ENCODE data around the gene GCHFR. TPM values are rescaled to one million over a fixed set of nuclear protein-coding genes. Genes with fewer than 3 reads are reported as not detected.

Gene GCHFR
- polyA plus RNA-seq, 3 donors: 19.1 to 46.7 (median 45.9) TPM

DNA sequence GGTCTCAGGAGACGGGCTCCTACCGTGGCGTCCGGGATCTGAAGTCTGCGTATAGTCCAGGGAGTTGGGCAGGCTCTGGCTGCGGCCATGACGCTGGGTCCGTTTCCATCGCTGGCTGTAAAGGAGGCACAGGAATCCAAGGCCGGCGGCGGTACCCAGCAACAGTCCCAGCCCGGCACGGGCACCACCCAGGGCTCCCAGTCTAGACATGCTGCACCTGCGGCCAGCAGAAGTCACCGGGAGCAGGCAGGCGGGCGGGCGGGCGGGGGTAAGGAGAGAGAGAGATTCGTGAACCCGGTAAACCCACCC lies 9.3 kb upstream of the GCHFR start:
- H2AFZ ChIP-seq (ENCODE audit: insufficient read depth, low read depth, low read length, poor library complexity, severe bottlenecking): peak overlapping the region; percentile 96
- peaks cover 0 to 1% (median 0%) of the 10 kb centered on the region in 3 donors for H3K27me3 Mint-ChIP-seq (ENCODE audit: low read depth in 3 of 3)
- 2% methylated on average over 14 of the region's 22 CpGs for WGBS (ENCODE audit: insufficient coverage)

DNA sequence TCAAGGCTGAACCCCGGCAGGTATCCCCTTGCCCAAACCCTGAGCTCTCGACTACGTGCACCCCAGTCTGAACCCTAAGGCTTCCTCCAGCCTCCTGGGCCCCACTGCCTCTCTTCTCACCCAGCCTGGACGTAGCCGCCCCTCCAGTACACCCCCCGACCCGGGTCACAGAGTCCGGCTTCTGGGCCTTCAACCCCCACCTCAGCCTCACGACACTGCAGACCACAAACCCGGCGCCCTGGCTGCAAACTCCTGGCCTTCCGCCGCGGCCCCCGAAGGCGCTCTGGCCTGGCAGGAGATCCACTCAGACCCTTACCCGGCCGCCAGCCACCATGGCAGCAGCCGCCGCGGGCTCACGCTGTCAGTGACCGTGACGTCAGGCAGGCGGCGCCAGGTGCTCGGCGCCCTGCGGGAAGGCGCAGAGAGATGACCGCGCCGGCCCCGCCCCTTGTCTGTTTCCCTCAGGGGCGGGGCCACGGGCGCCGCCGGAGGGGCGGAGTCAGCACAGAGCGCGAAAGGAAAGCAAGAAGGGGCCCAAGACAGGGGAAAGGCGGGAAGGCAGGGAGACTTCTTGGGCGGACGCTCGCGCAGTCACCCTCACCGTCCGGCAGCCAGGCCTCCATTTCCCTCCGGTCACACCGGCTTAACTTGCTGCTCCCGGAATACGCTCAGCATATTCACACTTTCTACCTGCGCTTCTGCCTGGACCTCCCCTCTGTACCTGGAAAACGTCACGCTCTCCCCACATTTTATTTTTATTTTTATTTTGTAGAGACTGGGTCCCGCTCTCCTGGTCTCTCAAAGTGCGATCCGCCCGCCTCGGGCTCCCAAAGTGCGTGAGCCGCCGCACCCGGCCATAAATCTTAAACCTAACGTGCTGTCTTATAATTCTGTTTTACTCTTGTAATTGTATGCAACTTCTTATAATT lies 8.7 kb upstream of the GCHFR start, which contains the start of gene RMDN3:
Gene RMDN3, minus strand, starts transcription at position 372 of the 929 bp plus-strand sequence. CDS start 471 bp downstream, outside the sequence.
- peak within 1 kb of the TSS; percentile 94 for H3K4me2 ChIP-seq (replicated peaks; ENCODE audit: extremely low read depth, low read length, poor library complexity, severe bottlenecking)
- peaks cover 34% of the 10 kb centered on the region for H3K79me2 ChIP-seq (ENCODE audit: insufficient read depth, low read length)
- intact Hi-C loops (cut with micrococcal nuclease): loop anchor here in 1 of 2 donors (5.0 to 10.0 kb wide), 4 partner anchors 50 to 190 kb away; partner anchors contain the start of genes CCDC32, DNAJC17, RAD51 and RPUSD2
- H3K4me3 ChIP-seq (replicated peaks in 1 of 3; ENCODE audit: low read depth in 2 of 3, low read length in 3 of 3): peak within 1 kb of the TSS; percentile 55 to 99 (median 90)
- WGBS (ENCODE audit: insufficient coverage): 0% methylated on average over 49 of the region's 66 CpGs
- H3K27ac ChIP-seq (ENCODE audit: low read depth in 1 of 2, low read length in 2 of 2): peak within 1 kb of the TSS; percentile 46 to 90
- H3K9me3 ChIP-seq (replicated peaks in 1 of 2; ENCODE audit: control insufficient read depth in 1 of 2, insufficient read depth in 1 of 2, low read length in 2 of 2): no peaks in the 10 kb centered on the region
- Mint-ChIP-seq H3K27me3 (ENCODE audit: low read depth in 3 of 3) (peaks cover 0 to 1% (median 0%) of the 10 kb centered on the region in 3 donors), H3K9me3 (peaks cover 0 to 1% (median 0%) of the 10 kb centered on the region in 7 donors), H3K4me3 (peak within 1 kb of the TSS; percentile 91 to 93), H3K36me3 (peaks cover 24 to 27% of the 10 kb centered on the region in 2 donors), H3K27ac (peak within 1 kb of the TSS; percentile 78 to 95 (median 90)), H3K4me1 (peaks cover 12% of the 10 kb centered on the region)
- peak; percentile 91 to 92 (median 92) for DNase-seq
- no peaks in the 10 kb centered on the region for H4K20me1 ChIP-seq (ENCODE audit: insufficient read depth, low read length)
- peaks cover 22 to 29% of the 10 kb centered on the region in 2 donors for H3K36me3 ChIP-seq (replicated peaks in 1 of 2; ENCODE audit: control insufficient read depth in 1 of 2, insufficient read depth in 2 of 2, low read length in 2 of 2)
- H3K4me1 ChIP-seq (ENCODE audit: control insufficient read depth in 1 of 2, insufficient read depth in 2 of 2, low read length in 2 of 2): peaks cover 14 to 18% of the 10 kb centered on the region in 2 donors
- H3K9ac ChIP-seq (ENCODE audit: insufficient read depth, low read length, poor library complexity, severe bottlenecking): peak within 1 kb of the TSS; percentile 85
- TF ChIP-seq, protein P1, sequence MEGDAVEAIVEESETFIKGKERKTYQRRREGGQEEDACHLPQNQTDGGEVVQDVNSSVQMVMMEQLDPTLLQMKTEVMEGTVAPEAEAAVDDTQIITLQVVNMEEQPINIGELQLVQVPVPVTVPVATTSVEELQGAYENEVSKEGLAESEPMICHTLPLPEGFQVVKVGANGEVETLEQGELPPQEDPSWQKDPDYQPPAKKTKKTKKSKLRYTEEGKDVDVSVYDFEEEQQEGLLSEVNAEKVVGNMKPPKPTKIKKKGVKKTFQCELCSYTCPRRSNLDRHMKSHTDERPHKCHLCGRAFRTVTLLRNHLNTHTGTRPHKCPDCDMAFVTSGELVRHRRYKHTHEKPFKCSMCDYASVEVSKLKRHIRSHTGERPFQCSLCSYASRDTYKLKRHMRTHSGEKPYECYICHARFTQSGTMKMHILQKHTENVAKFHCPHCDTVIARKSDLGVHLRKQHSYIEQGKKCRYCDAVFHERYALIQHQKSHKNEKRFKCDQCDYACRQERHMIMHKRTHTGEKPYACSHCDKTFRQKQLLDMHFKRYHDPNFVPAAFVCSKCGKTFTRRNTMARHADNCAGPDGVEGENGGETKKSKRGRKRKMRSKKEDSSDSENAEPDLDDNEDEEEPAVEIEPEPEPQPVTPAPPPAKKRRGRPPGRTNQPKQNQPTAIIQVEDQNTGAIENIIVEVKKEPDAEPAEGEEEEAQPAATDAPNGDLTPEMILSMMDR (IDR thresholded peaks at IDR 0.05): no peak
- peak within 1 kb of the TSS; percentile 96 for H2AFZ ChIP-seq (ENCODE audit: insufficient read depth, low read depth, low read length, poor library complexity, severe bottlenecking)
- H3K27me3 ChIP-seq (ENCODE audit: control insufficient read depth in 2 of 2, insufficient read depth in 2 of 2, low read length in 2 of 2): no peaks in the 10 kb centered on the region

More for the DNA sequence above, 9.3 kb upstream of the GCHFR start:
- no peak for DNase-seq
- Histone ChIP-seq H3K9me3 (replicated peaks in 1 of 2; ENCODE audit: control insufficient read depth in 1 of 2, insufficient read depth in 1 of 2, low read length in 2 of 2) (no peaks in the 10 kb centered on the region), H3K4me2 (replicated peaks; ENCODE audit: extremely low read depth, low read length, poor library complexity, severe bottlenecking) (peak overlapping the region; percentile 94), H3K4me3 (replicated peaks in 1 of 3; ENCODE audit: low read depth in 2 of 3, low read length in 3 of 3) (peak overlapping the region; percentile 55 to 99 (median 90)), H3K4me1 (ENCODE audit: control insufficient read depth in 1 of 2, insufficient read depth in 2 of 2, low read length in 2 of 2) (peaks cover 14 to 18% of the 10 kb centered on the region in 2 donors), H3K27me3 (ENCODE audit: control insufficient read depth in 2 of 2, insufficient read depth in 2 of 2, low read length in 2 of 2) (no peaks in the 10 kb centered on the region), H3K36me3 (replicated peaks in 1 of 2; ENCODE audit: control insufficient read depth in 1 of 2, insufficient read depth in 2 of 2, low read length in 2 of 2) (peaks cover 22 to 33% of the 10 kb centered on the region in 2 donors), H3K27ac (ENCODE audit: low read depth in 1 of 2, low read length in 2 of 2) (peak overlapping the region; percentile 41 to 90), H3K9ac (ENCODE audit: insufficient read depth, low read length, poor library complexity, severe bottlenecking) (peak overlapping the region; percentile 85), H3K79me2 (ENCODE audit: insufficient read depth, low read length) (peaks cover 34% of the 10 kb centered on the region), H4K20me1 (ENCODE audit: insufficient read depth, low read length) (no peaks in the 10 kb centered on the region)
- TF ChIP-seq, protein P1 (IDR thresholded peaks at IDR 0.05): no peak
- intact Hi-C loops (cut with micrococcal nuclease): loop anchor here in 1 of 2 donors (10.0 kb wide), 3 partner anchors 50 to 190 kb away; partner anchors contain the start of genes CCDC32, DNAJC17, RPUSD2 and ZFYVE19
- peaks cover 29 to 30% of the 10 kb centered on the region in 2 donors for H3K36me3 Mint-ChIP-seq
- H3K27ac Mint-ChIP-seq: peak overlapping the region; percentile 78 to 94 (median 90)
- peaks cover 0 to 1% (median 0%) of the 10 kb centered on the region in 7 donors for H3K9me3 Mint-ChIP-seq
- peak overlapping the region; percentile 91 to 93 for H3K4me3 Mint-ChIP-seq
- H3K4me1 Mint-ChIP-seq: peaks cover 12% of the 10 kb centered on the region
